ENCODE measurements around the gene SLC43A2. TPM values are rescaled to one million over a fixed set of nuclear protein-coding genes. Genes with fewer than 3 reads are reported as not detected.
"Not testable (repeated sequence)": the region's sequence is repeated elsewhere in the genome, so short reads cannot be mapped to it uniquely, and the experiment has no call there.

The SLC43A2 gene
- total RNA-seq, 2 donors from 2014 or later, result 21.1 to 21.9 TPM

GRCh38 chr17:1573932-1574696 is 54.5 kb downstream of the SLC43A2 start:
- peak; percentile 98 for TF ChIP-seq CTCF (IDR thresholded peaks at IDR 0.05)
- H3K36me3 ChIP-seq, result no peaks in the 10 kb centered on the region
- ATAC-seq (ENCODE audit: insufficient number of reproducible peaks, low FRiP score, low read depth) (no peak), DNase-seq (ENCODE audit: low spot score) (peak; percentile 55)
- H3K4me3 ChIP-seq, result no peak overlapping the region
- peaks cover 14 to 35% of the 10 kb centered on the region in 2 donors for H3K4me1 ChIP-seq (ENCODE audit: control insufficient read depth in 1 of 2, low read depth in 2 of 2)
- no peak overlapping the region for H3K27ac ChIP-seq
- no peaks in the 10 kb centered on the region for H3K27me3 ChIP-seq (replicated peaks; ENCODE audit: insufficient read depth)
- no peaks in the 10 kb centered on the region for H3K9me3 ChIP-seq

GRCh38 chr17:1572646-1573045 is 56.0 kb downstream of the SLC43A2 start:
- not testable (repeated sequence) for H3K36me3 ChIP-seq; DNase-seq (ENCODE audit: low spot score); H3K27ac ChIP-seq; H3K9me3 ChIP-seq; H3K4me3 ChIP-seq; ATAC-seq (ENCODE audit: insufficient number of reproducible peaks, low FRiP score, low read depth); H3K27me3 ChIP-seq (replicated peaks; ENCODE audit: insufficient read depth)
- H3K4me1 ChIP-seq (ENCODE audit: control insufficient read depth in 1 of 2, low read depth in 2 of 2), result peaks cover 8 to 28% of the 10 kb centered on the region in 2 donors

- no peak overlapping the region for H3K27ac ChIP-seq
- H3K27me3 ChIP-seq (replicated peaks; ENCODE audit: insufficient read depth), result no peaks in the 10 kb centered on the region
- no peak overlapping the region for H3K4me3 ChIP-seq
- no peaks in the 10 kb centered on the region for H3K9me3 ChIP-seq
- ATAC-seq (ENCODE audit: insufficient number of reproducible peaks, low FRiP score, low read depth) (no peak), DNase-seq (ENCODE audit: low spot score) (no peak)
- H3K4me1 ChIP-seq (ENCODE audit: control insufficient read depth in 1 of 2, low read depth in 2 of 2), result peaks cover 6 to 15% of the 10 kb centered on the region in 2 donors
- TF ChIP-seq CTCF (IDR thresholded peaks at IDR 0.05), result no peak
- no peaks in the 10 kb centered on the region for H3K36me3 ChIP-seq
Observed at GRCh38 chr17:1571341-1571704, 57.3 kb downstream of the SLC43A2 start.

GRCh38 chr17:1568950-1569810 is 59.5 kb downstream of the SLC43A2 start:
- H3K4me3 ChIP-seq, result no peak overlapping the region
- H3K4me1 ChIP-seq (ENCODE audit: control insufficient read depth in 1 of 2, low read depth in 2 of 2), result peaks cover 0 to 4% of the 10 kb centered on the region in 2 donors
- no peak for DNase-seq (ENCODE audit: low spot score)
- no peaks in the 10 kb centered on the region for H3K9me3 ChIP-seq
- TF ChIP-seq CTCF (IDR thresholded peaks at IDR 0.05), result no peak
- no peak overlapping the region for H3K27ac ChIP-seq
- no peaks in the 10 kb centered on the region for H3K36me3 ChIP-seq
- H3K27me3 ChIP-seq (replicated peaks; ENCODE audit: insufficient read depth), result no peaks in the 10 kb centered on the region
- no peak for ATAC-seq (ENCODE audit: insufficient number of reproducible peaks, low FRiP score, low read depth)

GRCh38 chr17:1566505-1567199 is 62.0 kb downstream of the SLC43A2 start:
- no peak for TF ChIP-seq CTCF (IDR thresholded peaks at IDR 0.05)
- no peak for DNase-seq (ENCODE audit: low spot score)
- Histone ChIP-seq H3K9me3 (no peaks in the 10 kb centered on the region), H3K36me3 (no peaks in the 10 kb centered on the region), H3K27ac (no peak overlapping the region), H3K4me3 (peak overlapping the region; percentile 8), H3K27me3 (replicated peaks; ENCODE audit: insufficient read depth) (no peaks in the 10 kb centered on the region), H3K4me1 (ENCODE audit: control insufficient read depth in 1 of 2, low read depth in 2 of 2) (peaks cover 0 to 9% of the 10 kb centered on the region in 2 donors)
- no peak for ATAC-seq (ENCODE audit: insufficient number of reproducible peaks, low FRiP score, low read depth)
